ENCODE data around the gene HAPLN2. TPM values are rescaled to one million over a fixed set of nuclear protein-coding genes. Genes with fewer than 3 reads are reported as not detected.

The HAPLN2 gene
- total RNA-seq, 2 donors from 2014 or later, result 6.1 to 10.2 TPM

DNA sequence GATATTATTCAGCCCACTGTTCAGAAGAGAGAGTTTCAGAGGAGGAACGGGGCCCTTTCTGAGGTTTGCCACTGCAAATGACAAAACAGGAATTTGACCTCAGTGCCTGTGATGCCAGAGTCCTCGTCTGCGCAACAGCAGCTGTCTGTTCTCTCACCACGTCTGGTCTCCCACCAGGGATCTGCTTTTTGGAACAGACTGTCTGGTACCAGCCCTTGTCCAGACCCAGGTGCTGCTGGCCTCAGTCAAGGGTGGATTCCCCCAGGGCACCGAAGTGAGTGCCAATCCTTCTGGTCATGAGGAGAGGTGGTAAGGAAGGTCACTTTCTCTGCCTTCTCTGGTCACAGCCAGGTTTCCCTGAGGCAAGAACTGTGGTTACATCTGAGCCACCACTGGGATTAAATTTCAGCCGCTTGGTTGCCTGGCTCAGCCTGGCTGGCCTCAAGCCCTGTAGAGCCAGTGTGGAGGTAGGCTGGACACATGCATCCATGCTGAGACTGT lies 20.4 kb downstream of the HAPLN2 start:
- Histone ChIP-seq H3K4me3 (no peak overlapping the region), H3K27me3 (replicated peaks; ENCODE audit: insufficient read depth) (peaks cover 25% of the 10 kb centered on the region), H3K9me3 (no peaks in the 10 kb centered on the region), H3K4me1 (replicated peaks) (no peaks in the 10 kb centered on the region), H3K36me3 (no peaks in the 10 kb centered on the region), H3K27ac (no peak overlapping the region)
- intact Hi-C loops (cut with DNase I), result no loop called here
- TF ChIP-seq, protein P1, sequence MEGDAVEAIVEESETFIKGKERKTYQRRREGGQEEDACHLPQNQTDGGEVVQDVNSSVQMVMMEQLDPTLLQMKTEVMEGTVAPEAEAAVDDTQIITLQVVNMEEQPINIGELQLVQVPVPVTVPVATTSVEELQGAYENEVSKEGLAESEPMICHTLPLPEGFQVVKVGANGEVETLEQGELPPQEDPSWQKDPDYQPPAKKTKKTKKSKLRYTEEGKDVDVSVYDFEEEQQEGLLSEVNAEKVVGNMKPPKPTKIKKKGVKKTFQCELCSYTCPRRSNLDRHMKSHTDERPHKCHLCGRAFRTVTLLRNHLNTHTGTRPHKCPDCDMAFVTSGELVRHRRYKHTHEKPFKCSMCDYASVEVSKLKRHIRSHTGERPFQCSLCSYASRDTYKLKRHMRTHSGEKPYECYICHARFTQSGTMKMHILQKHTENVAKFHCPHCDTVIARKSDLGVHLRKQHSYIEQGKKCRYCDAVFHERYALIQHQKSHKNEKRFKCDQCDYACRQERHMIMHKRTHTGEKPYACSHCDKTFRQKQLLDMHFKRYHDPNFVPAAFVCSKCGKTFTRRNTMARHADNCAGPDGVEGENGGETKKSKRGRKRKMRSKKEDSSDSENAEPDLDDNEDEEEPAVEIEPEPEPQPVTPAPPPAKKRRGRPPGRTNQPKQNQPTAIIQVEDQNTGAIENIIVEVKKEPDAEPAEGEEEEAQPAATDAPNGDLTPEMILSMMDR (IDR thresholded peaks at IDR 0.05), result no peak
- no peak for TF ChIP-seq POLR2A (IDR thresholded peaks at IDR 0.05)
- TF ChIP-seq POLR2AphosphoS5 (IDR thresholded peaks at IDR 0.05), result no peak
- WGBS, result 68% methylated on average over 6 of the region's 6 CpGs
- DNase-seq (ENCODE audit: low spot score), result no peak

DNA sequence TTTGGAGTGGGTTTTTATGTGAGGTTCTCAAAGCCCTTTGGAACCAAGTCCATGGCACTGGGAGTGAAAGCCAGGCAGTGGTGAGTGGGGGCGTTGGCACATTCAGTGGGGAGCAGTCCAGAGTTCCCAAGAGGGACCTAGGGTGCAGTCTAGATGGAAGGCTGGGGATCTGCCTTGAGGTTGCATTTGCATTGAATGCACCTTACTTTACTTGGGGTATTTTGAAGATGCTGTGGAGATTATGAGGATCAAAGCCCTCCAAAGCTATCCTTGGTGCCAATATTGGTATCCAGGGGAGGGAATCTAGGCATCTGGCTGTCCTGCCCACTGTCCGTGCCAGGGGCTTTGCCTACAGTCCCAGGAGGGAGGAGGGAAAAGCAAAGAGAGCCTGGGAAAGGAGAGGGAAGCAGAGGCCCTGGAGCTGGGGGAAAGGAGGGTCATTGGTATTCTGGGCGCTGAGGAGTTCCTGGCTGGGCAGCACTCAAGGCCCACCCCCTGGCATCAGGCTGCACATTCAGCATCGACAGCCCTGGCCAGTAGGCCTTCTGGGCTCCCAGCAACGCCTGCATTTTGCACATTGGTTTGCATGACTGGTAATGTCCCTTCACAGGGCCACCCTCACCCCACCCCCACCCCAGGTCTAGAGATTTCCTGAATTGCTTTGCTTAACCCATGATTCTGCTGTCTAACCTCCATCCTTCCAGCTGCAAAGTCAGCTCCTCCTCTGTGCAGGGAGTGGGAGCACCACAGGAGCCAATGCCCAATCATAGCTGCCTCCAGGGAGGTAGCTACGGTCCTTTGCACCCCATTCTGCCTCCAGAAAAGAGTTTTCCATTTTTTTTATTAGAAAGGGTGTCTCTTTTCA lies 21.9 kb downstream of the HAPLN2 start:
- intact Hi-C loops (cut with DNase I), result no loop called here
- peaks cover 31% of the 10 kb centered on the region for H3K27me3 ChIP-seq (replicated peaks; ENCODE audit: insufficient read depth)
- TF ChIP-seq, protein P1 (IDR thresholded peaks at IDR 0.05), result no peak
- no peak for TF ChIP-seq POLR2AphosphoS5 (IDR thresholded peaks at IDR 0.05)
- TF ChIP-seq POLR2A (IDR thresholded peaks at IDR 0.05), result no peak
- no peaks in the 10 kb centered on the region for H3K9me3 ChIP-seq
- H3K36me3 ChIP-seq, result no peaks in the 10 kb centered on the region
- H3K27ac ChIP-seq, result no peak overlapping the region
- H3K4me1 ChIP-seq (replicated peaks), result no peaks in the 10 kb centered on the region
- no peak for DNase-seq (ENCODE audit: low spot score)
- 42% methylated on average over 6 of the region's 6 CpGs for WGBS
- H3K4me3 ChIP-seq, result no peak overlapping the region

DNA sequence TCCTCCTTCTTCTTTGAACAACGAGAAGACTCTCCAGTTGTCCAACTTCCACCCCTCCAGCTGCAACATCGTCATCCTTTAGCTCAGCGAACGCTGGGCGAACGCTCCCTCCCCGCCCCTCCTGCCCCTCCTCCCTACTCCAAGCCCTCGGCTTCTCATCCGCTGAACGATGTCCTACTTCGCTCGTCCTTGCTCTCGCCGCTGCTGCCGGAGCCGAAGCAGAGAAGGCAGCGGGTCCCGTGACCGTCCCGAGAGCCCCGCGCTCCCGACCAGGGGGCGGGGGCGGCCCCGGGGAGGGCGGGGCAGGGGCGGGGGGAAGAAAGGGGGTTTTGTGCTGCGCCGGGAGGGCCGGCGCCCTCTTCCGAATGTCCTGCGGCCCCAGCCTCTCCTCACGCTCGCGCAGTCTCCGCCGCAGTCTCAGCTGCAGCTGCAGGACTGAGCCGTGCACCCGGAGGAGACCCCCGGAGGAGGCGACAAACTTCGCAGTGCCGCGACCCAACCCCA lies 22.6 kb downstream of the HAPLN2 start, which contains the start of gene BCAN:
TSS of gene BCAN (plus strand) at position 357 of the 504 bp plus-strand sequence. CDS start 3,938 bp downstream, outside the sequence.
- peaks cover 31% of the 10 kb centered on the region for H3K27me3 ChIP-seq (replicated peaks; ENCODE audit: insufficient read depth)
- H3K4me3 ChIP-seq, result peak within 1 kb of the TSS; percentile 16 to 31
- intact Hi-C loops (cut with DNase I), result no loop called here
- no peaks in the 10 kb centered on the region for H3K36me3 ChIP-seq
- H3K27ac ChIP-seq, result no peak within 1 kb of the TSS
- no peaks in the 10 kb centered on the region for H3K9me3 ChIP-seq
- H3K4me1 ChIP-seq (replicated peaks), result no peaks in the 10 kb centered on the region
- TF ChIP-seq POLR2A (IDR thresholded peaks at IDR 0.05), result no peak
- no peak for TF ChIP-seq POLR2AphosphoS5 (IDR thresholded peaks at IDR 0.05)
- TF ChIP-seq, protein P1 (IDR thresholded peaks at IDR 0.05), result no peak
- DNase-seq (ENCODE audit: low spot score), result no peak
- WGBS, result under 1% methylated on average over 41 of the region's 46 CpGs

DNA sequence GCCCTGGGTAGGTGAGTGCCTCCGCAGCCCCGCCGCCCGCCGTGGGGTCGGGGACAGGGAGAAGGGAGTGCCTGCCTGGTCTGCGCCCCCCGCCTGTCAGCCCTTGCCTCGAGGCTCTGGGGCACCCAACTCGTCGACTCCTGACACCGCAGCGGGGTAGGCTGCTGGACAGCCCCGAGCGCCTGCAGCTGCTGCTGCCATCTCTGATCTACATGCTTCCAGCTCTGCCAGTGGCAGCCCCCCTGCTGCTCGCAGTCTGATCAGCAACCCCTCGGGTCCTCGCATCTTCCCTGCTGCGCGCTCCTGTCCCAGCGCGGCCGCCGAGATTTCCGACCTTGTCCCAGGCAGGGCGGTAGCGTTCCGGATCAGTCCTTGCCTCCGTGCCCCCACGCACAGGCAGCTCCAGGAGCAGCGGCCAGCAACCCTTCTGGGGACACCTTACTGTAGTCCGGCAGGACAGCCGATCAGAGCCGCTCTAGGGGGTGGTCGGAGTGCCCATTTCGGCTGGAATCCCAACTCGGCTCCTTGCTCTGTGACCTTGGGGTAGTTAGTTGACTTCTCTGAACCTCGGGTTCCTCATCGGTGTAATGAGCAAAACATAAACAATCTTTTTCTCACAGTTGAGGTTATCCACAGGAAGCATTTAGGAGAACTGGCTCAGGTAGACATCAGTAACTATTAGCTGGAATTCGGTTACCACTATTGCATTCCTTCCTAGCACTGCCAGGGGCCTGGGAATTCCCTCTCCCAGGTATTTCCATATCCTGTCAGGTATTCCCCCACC lies 23.2 kb downstream of the HAPLN2 start:
- 18% methylated on average over 38 of the region's 40 CpGs for WGBS
- TF ChIP-seq POLR2A (IDR thresholded peaks at IDR 0.05) (no peak), POLR2AphosphoS5 (IDR thresholded peaks at IDR 0.05) (no peak)
- TF ChIP-seq, protein P1 (IDR thresholded peaks at IDR 0.05), result no peak
- Histone ChIP-seq H3K4me3 (peak overlapping the region; percentile 16 to 31), H3K36me3 (no peaks in the 10 kb centered on the region), H3K27ac (no peak overlapping the region), H3K9me3 (no peaks in the 10 kb centered on the region), H3K27me3 (replicated peaks; ENCODE audit: insufficient read depth) (peaks cover 31% of the 10 kb centered on the region), H3K4me1 (replicated peaks) (no peaks in the 10 kb centered on the region)
- no peak for DNase-seq (ENCODE audit: low spot score)
- intact Hi-C loops (cut with DNase I), result no loop called here

Data from prostate gland (tissue), 2 donors.